K562 (cell line): ENCODE measurements around the gene IGSF9. TPM values are rescaled to one million over a fixed set of nuclear protein-coding genes. Genes with fewer than 3 reads are reported as not detected.

Source experiments
- CBX1 ChIP-seq: sonication (generic); IDR thresholded peaks from 2 replicates; pipeline ENCODE4 v1.6.1; 2016; ENCODE audit warnings: antibody characterized with exemption, low read depth, mild to moderate bottlenecking
- CCNT2 ChIP-seq: IDR thresholded peaks from 2 replicates; pipeline ENCODE4 v1.6.1; 2011; ENCODE audit warnings: borderline replicate concordance, low read depth, mild to moderate bottlenecking, moderate library complexity, mixed read lengths, low read length; ENCODE audit not compliant: insufficient read length; ENCODE audit errors: extremely low read depth
- E2F1 ChIP-seq: sonication (generic); formaldehyde crosslinking; IDR thresholded peaks from 2 replicates; pipeline ENCODE4 v1.8.1; 2023; ENCODE audit warnings: mild to moderate bottlenecking, missing genetic modification reagents, moderate library complexity
- HCFC1 ChIP-seq: IDR thresholded peaks from 2 replicates; pipeline ENCODE4 v1.6.1; 2012; ENCODE audit warnings: low read depth, low read length, improper control_type of control experiment
- RFX5 ChIP-seq: IDR thresholded peaks from 2 replicates; pipeline ENCODE4 v1.6.1; 2011; ENCODE audit warnings: low read depth, mild to moderate bottlenecking, improper control_type of control experiment, low read length
- RREB1 ChIP-seq: fragments of 250-450 bp; sonication (Bioruptor Pico); IDR thresholded peaks from 2 replicates; pipeline ENCODE4 v1.4.0; 2020
- RUNX1 ChIP-seq: sonication (generic); IDR thresholded peaks from 2 replicates; pipeline ENCODE4 v1.6.1; 2016; ENCODE audit warnings: antibody characterized with exemption, low read depth
- SIX5 ChIP-seq, 2 experiments: IDR thresholded peaks; 2 replicates each; pipeline ENCODE4 v1.6.1; 2011; ENCODE audit warnings: low read length in 2 of 2, borderline replicate concordance in 1 of 2, low read depth in 1 of 2, mild to moderate bottlenecking in 1 of 2, moderate library complexity in 1 of 2; ENCODE audit not compliant: insufficient read depth in 1 of 2
- UBTF ChIP-seq, 2 experiments: IDR thresholded peaks; 2 replicates each; pipeline ENCODE4 v1.6.1; 2012; ENCODE audit warnings: improper control_type of control experiment in 2 of 2, low read depth in 2 of 2, low read length in 2 of 2, borderline replicate concordance in 1 of 2
- XRCC3 ChIP-seq: fragments of 450-650 bp; IDR thresholded peaks from 2 replicates; pipeline ENCODE4 v1.6.1; 2017; ENCODE audit warnings: mild to moderate bottlenecking, moderate library complexity
- ZNF431 ChIP-seq: sonication (generic); formaldehyde crosslinking; IDR thresholded peaks from 2 replicates; pipeline ENCODE4 v1.8.0; 2022; ENCODE audit warnings: mild to moderate bottlenecking, missing genetic modification reagents
- polyA plus RNA-seq, 8 experiments: library from polyadenylated mRNA; depleted of rRNA in 4 of 8; stranded (reverse) in 5 of 8; unstranded in 3 of 8; fragments of >200 nt; fragmentation: Nextera tagmentation in 2 of 8; fragmentation: Illumina TruSeq in 1 of 8; extraction: Ambion mirVana in 2 of 8; extraction: Trizol in 1 of 8; gene quantifications; 2 replicates each; pipeline versions ENCODE4 v1.2.1 to v1.2.3, GENCODE V29; 2011 to 2014; ENCODE audit warnings: inconsistent platforms in 1 of 8, missing spikeins in 1 of 8
- total RNA-seq, 7 experiments: library from RNA; depleted of rRNA in 6 of 7; stranded (reverse); fragments of >200 nt in 6 of 7; fragmentation: Illumina TruSeq in 2 of 7; extraction: Trizol in 2 of 7; gene quantifications; 2 replicates each; pipeline versions ENCODE4 v1.2.1 to v1.2.3, GENCODE V29; 2011 to 2021; ENCODE audit warnings: low replicate concordance in 1 of 7

IGSF9 gene
- total and polyA plus RNA-seq, 9 of the 15 experiments (the other 6 are each of a cell fraction or from before 2014, with no cell fraction given) = 0.03 to 0.29 (median 0.07) TPM; not detected in 1

- TF ChIP-seq UBTF (IDR thresholded peaks at IDR 0.05; ENCODE audit: borderline replicate concordance in 1 of 2, low read depth in 2 of 2, low read length in 2 of 2) (0 out of 4 replicates have a peak, but pooled peaks of 1 of the 2 experiments have one; percentile 35), SIX5 (IDR thresholded peaks at IDR 0.05; ENCODE audit: borderline replicate concordance in 1 of 2, insufficient read depth in 1 of 2, low read depth in 1 of 2, low read length in 2 of 2) (peak; percentile 71 to 81), E2F1 (CRISPR knock-in tag) (peak; percentile 64; the same call in 1 of the 2 replicates), RUNX1 (no peak), RFX5 (no peak), HCFC1 (peak; percentile 95), CBX1 (no peak), CCNT2 (no peak), XRCC3 (no peak), RREB1 (CRISPR knock-in tag) (0 out of 2 replicates have a peak, but pooled peaks have one; percentile 33), ZNF431 (no peak)
These were observed at the start of gene IGSF9 (continued) for GRCh38 chr1:159945483-159946241.
